ENCODE results near the gene PTX4.

PTX4 gene

DNA sequence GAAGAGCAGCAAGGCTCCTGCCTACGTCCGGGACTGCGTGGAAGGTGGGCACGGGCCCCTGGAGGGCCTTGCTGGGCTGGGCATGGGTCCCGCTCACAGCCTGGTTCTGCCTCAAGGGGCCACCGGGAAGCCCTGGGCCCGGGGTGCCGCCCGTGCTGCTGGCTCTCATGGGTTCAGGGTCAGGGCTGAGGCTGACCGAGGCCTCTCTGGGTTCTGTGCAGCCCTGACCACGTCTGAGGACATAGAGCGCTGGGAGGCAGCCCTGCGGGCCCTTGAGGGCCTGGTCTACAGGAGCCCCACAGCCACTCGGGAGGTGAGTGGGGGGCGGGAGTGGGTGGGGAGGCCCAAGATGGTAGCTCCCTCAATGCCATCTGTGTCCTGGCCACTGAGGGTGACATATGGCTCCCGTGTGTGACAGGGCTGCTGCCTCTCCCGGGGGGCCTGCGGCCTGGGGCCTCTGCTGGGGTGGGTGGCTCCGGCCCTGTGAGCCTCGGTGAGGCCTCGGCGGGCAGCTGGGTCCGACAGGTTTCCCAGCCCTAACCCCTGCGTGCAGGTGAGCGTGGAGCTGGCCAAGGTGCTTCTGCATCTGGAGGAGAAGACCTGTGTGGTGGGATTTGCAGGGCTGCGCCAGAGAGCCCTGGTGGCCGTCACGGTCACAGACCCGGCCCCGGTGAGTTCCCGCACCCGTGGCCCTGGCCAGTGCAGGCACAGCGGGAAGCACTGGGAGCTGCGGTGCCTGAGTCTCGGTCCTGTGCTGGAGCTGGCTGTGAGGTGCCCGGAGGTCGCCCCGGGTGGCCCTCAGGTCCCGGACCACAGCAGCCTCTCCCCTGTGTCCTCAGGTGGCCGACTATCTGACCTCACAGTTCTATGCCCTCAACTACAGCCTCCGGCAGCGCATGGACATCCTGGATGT is 13.6 kb upstream of the PTX4 start:
- DNase-seq (ENCODE audit: low read depth in 2 of 3, low spot score in 2 of 3), result no peak

DNA sequence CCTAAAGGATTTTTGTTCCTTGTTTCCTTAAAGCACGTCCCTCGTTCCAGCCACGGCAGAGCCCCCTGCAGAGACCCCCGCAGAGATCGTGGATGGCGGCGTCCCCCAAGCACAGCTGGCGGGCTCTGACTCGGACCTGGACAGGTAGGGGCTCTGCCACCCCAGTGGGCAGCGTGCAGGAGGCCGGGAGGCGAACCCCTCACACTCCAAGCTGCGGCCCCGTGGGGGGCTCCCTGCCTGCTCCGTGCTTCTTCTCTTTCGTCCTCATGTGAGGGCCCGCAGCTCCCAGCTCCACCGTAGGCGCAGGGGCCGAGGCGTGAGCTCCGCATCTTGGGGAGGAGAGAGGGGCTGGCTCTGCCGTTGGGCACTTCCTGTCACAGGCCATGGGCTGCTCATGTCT is 12.9 kb upstream of the PTX4 start:
- no peak for DNase-seq (ENCODE audit: low read depth in 2 of 3, low spot score in 2 of 3)

DNA sequence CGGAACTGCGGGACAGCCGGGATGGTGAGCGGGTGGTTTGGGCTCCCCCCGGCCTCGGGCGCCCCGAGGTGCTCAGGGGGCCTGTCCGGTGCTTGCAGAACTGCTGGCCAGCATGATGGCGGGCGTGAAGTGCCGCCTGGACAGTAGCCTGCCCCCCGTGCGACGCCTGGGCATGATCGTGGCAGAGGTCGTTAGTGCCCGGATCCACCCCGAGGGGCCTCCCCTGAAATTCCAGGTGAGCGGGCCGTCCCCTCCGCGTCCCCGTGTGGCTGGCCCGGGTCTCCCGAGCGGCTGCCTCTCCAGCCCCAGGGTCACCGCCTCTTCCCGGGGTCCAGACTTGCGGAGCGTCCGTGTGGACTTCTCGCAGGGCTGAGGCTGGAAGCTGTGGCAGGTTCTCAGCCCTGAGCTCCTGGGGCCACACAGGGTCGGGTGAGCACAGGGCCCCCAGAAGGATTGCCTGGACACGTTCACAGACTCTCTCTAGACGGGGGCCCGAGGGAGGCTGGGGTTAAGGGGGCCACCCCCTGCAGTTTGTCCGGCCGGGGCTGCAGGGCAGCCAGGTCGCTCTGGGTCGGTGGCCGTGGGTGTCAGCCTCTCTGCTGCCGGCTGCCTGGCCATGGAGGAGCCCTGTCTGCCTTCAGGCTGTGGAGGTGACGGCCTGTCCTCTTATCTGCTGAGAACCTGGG is 11.9 kb upstream of the PTX4 start:
- no peak for DNase-seq (ENCODE audit: low read depth in 2 of 3, low spot score in 2 of 3)

DNA sequence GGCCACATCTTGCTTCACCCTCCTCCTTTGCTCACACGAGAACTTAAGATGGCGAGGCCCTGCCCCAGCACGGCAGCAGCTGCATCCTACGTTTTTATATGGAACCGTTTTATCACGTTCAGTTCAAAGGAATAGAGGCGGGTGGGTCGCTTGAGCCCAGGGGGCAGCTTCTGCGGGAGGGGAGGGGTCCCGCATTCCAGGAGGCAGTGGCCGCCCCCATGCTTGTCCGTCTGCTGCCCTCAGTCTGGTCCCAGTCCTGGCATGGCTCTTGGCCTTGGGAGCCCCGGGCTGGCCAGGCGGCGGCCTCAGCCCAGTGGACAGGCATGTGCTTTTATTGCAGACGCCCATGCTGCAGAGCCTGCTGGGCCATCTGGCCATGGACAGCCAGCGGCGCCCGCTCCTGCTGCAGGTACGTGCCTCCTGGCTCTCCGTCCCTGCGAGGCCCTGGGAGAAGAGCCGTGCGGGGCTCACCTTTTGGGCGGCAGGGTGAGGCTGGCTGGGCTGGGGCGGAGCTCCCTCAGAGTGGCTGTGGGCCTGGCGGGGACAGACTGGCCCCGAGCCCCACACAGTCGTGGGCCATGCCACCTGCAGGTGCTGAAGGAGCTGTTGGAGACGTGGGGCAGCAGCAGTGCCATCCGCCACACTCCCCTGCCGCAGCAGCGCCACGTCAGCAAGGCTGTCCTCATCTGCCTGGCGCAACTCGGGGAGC is 11.2 kb upstream of the PTX4 start:
- no peak for DNase-seq (ENCODE audit: low read depth in 2 of 3, low spot score in 2 of 3)

DNA sequence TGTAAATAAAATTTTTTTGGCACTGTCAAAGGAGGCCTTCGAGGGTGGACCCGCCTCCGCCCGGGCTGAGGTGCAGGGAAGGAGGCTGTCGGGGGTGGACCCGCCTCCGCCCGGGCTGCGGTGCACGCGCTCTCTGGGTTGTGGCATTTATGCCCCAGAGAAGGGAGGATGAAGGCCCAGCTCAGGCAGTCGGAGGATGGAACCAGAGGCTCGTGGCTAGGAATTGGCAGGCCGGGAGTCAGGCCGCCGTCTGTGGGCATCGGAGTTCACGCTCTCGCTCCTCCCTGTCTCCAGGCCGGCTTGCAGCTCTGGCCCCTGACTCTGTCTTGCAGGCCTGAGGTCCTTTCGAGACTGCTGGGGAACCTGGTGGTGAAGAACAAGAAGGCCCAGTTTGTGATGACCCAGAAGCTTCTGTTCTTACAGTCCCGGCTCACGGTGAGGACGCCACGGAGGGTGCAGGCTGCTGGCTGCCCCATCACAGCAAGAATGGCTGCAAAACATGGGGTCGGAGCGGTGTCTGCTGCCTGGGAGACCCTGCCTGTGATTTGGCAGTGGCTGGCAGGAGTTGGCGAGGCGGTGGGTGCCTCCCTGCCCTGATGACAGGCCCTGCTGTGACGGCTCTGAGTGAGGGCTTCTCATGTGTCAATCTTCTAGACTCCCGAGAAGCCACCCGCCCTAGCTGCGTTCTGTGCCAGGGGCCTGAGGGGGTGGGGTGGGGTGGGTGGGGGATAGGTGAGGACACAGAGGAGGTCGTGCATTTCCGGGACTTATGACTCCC is 10.3 kb upstream of the PTX4 start:
- no peak for DNase-seq (ENCODE audit: low read depth in 2 of 3, low spot score in 2 of 3)

DNA sequence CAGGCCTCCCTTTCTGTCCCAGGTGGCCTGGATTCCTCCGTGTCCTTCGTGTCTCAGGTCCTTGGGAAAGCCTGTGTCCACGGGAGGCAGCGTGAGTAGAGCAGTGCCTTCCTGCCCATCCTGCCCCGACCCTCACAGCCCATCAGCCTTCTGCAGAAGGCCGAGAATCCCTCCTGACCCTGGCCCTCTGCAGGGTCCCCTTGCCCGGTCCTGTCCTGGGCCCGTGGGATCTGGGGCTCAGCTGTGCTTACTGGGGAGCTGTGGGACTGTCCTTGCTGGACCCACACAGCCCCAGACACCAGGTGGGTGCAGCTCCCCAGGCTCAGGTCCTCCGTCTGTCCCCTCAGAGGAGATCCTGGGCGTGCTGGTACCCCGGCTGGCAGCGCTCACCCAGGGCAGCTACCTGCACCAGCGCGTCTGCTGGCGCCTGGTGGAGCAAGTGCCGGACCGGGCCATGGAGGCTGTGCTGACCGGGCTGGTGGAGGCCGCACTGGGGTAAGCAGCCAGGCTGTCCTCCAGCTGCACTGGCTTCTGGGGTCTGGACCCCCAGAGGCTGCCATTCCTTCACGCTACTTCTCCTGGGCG is 8.4 kb upstream of the PTX4 start:
- DNase-seq (ENCODE audit: low read depth in 2 of 3, low spot score in 2 of 3), result no peak

DNA sequence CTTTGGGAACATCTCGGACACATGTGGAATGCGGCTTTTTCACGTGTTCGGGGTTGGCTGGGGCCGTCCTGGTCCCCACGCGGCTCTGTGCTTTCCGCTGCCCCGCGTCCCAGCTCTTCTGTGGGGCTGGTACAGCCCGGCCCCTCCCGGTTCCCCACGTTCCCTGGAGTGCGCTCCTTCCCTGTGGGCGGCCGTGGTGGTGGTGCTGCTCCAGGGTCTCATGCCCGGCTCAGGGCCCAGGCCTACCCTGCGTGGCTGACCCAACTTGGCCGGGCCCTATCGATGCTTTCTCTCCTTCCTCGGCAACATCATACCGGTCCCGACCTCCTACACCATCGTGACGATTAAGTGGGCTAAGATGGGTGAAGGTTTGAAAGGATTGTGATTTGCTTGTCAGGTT is 7.7 kb upstream of the PTX4 start:
- DNase-seq (ENCODE audit: low read depth in 2 of 3, low spot score in 2 of 3), result no peak

DNA sequence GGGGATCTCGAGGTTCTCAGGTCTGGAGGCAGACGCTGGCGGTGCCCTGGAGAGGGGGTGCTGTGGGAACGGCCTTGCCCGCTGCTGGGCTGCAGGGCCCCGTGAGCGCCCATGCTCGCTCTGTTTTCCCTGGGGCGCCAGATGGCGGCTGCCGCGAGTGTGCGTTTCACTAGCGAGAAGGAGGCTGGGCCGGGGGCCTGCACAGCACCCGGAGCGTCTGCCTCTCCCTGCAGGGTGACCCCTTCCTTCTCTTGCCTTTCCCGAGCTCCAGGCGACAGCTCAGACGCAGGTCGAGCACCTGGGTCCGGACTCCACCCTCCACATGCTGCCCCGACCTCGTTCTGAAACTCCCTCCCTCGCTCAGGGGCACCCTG is 7.1 kb upstream of the PTX4 start:
- DNase-seq (ENCODE audit: low read depth in 2 of 3, low spot score in 2 of 3), result no peak

DNA sequence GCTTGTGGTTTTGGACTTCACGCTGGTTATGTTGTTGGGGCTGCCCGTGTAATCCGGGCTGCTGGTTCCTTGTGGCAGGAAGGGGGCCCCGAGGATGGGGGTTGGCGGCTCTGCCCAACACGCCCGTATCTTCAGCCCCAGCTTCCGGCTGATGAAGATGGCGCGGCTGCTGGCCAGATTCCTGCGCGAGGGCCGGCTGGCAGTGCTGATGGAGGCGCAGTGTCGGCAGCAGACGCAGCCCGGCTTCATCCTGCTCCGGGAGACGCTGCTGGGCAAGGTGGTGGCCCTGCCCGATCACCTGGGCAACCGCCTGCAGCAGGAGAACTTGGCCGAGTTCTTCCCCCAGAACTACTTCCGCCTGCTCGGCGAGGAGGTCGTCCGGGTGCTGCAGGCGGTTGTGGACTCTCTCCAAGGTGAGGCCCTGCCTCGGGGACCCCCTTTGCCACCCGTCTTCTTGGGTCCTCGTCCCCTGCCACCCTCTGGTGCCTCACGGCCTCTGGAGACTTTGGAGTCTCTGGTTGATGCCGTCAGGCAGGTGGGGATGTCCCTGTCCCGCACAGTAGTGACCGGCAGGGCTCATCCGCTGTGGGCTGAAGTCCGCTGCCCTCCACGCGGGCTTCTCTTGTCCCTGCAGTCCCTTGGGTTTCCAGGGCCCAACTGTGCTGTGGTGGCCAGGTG is 6.6 kb upstream of the PTX4 start:
- DNase-seq (ENCODE audit: low read depth in 2 of 3, low spot score in 2 of 3), result no peak

DNA sequence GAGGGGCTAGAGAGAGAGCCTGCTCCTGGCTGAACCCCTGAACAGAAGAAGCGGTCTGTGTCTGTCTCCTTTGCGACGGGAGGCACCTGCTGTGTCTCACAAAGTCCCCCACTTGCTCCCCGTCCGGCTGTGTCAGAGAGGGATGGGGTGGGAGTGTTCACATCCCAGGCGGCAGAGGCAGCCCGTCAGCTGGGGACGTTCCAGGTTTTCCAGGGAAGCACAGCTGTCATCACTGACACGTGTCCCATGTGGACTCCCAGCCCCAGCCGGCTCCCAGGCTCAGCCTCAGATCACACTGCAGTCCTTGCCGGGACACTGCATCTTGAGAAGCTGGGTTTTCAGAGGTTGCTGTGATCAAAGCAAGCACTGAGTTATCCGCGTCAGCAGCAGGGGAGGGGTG is 6.0 kb upstream of the PTX4 start:
- no peak for DNase-seq (ENCODE audit: low read depth in 2 of 3, low spot score in 2 of 3)

DNA sequence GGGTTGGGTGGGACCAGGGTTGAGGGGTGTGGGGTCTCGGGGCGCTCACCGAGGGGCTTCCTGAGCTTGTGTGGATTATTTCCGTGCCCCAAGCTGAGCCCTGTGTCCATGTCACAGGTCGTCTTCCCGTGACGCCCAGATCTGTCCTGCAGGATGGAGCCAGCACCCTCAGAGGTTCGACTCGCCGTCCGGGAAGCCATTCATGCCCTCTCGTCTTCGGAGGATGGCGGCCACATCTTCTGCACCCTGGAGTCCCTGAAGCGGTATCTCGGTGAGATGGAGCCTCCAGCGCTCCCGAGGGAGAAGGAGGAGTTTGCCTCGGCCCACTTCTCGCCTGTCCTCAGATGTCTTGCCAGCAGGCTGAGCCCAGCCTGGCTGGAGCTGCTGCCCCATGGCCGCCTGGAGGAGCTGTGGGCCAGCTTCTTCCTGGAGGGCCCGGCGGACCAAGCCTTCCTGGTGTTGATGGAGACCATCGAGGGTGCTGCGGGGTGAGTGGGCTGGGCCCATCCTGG is 5.4 kb upstream of the PTX4 start:
- DNase-seq (ENCODE audit: low read depth in 2 of 3, low spot score in 2 of 3), result no peak

DNA sequence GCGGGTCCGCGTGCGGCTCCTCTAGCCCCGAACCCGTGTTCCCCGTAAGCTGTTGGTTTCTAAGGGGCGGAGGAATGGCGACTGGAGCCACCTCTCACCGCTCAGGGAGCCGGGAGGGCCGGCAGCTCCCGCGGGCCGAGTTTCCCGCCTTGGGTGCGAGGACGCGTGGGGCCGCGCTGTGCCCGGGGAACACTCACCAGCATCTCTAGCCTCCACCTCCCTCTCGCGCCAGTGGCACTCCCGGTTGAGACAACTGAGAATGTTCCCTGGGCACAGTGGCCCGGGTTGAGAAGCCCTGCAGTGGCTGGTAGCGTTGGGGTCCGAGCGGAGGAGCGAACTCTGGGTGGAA is 5.0 kb upstream of the PTX4 start:
- no peak for DNase-seq (ENCODE audit: low read depth in 2 of 3, low spot score in 2 of 3)

DNA sequence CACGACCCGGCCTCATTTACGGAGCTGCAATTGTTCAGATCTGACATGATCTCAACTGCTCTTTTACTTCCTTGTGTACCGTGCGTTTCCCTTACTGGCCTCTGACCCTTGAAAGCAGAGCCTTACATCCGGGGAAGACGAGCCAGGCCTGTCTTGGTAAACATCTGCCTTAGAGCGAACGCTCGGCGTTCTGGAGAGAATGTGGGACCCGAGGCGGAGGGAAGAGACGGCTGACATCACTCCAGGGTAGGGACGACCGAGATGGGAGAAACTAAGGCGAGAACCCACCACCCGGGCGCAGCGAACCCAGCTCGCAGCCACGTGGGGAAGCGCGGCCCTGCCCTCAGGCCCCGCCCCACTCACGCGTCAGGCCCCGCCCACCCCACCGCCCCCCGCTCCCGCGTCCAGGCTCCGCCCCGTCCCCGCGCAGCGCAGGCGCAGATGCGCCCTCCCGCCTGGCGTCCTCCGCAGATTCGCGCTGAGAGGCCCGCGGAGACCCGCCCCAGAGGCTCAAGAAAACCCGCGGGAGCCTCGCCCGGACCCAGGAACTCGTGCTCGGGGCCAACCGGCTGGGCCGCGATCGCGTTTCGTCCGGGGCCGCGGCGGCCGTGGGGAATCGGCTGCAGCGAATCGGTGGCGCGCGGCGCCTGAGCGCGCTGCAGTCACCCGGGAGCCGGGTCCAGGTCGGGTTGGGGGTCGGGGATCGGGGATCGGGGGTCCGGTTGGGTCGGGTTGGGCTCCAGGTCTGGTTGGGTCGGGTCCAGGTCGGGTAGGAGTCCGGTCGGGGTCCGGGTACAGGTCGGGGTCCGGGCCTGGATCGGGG is 4.4 kb upstream of the PTX4 start, which contains the start of gene TELO2:
Gene TELO2, plus strand, starts transcription at position 438 of the 823 bp plus-strand sequence. CDS start 922 bp downstream, outside the sequence.
- DNase-seq (ENCODE audit: low read depth in 2 of 3, low spot score in 2 of 3), result peak; percentile 76 to 84 (median 77)

DNA sequence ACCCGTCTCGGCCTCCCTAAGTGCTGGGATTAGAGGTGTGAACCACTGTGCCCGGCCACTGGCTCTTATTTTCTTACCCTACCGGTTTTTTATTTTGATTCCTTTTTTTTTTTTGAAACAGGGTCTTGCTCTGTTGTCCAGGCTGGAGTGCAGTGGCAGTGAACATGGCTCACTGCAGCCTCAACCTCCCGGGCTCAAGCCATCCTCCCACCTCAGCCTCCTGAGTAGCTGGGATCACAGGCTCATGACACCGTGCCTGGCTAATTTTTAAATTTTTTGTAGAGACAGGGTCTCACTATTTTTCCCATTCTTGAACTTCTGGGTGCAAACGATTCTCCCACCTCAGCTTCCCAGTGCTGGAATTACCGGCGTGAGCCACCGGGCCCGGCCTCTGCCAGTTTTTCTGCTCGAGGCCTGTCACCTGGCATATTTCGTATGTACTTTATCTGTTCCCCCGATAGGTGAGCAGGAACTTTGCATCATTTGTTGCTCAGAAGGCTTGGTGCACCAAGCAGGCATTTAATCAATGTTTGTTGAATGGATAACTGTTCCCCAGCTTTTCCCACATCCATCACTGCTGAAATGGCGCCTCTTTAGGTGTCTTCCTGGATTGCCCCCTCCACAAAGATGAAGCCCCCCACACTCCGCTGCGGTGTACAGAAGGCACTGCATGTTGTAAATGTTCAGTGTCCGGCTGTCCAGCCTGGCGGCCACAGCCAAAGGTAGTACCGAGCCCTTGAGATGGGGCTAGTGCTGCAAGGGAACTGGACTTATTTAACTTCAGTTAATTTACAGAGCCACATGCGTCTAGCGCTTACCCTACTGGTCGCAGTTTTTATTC is 3.6 kb upstream of the PTX4 start:
- no peak for DNase-seq (ENCODE audit: low read depth in 2 of 3, low spot score in 2 of 3)

DNA sequence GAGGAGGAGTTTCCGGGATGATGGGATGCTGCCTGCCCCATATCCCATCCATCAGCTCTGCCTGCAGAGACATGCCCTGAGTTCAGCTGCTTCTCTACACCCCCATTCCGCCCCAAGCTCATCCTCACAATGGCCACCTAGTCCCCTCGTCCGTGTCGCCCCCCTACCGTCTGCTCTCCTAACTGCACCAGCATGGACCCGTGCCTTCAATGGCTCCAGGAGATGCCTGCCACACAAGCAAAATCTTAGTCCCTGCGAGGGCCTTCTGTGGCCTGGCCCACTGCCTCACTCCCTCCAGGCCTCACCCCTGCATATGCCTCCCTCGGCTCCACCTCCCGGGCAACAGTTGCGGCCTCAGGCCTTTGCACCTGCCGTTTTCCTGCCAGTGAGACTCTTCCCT is 2.6 kb upstream of the PTX4 start:
- no peak for DNase-seq (ENCODE audit: low read depth in 2 of 3, low spot score in 2 of 3)

DNA sequence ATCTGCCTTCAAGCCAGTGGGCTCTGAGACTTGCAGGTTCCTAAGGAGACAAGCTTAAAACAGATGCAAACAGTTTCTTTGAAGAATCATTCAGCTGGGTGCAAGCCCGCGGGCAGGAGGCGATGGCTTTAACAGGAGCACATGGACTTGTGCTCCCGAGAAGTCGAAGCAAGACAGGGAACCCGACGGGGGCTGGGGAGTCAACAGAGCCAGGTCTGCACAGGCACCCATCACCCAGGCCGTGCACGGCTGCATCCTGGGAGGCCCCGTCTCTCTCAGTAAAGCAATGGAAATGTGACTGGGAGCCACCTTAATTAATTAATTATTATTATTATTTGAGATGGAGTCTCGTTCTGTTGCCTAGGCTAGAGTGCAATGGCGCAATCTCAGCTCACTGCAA is 333 bp upstream of the PTX4 start:
- no peak for DNase-seq (ENCODE audit: low read depth in 2 of 3, low spot score in 2 of 3)

DNA sequence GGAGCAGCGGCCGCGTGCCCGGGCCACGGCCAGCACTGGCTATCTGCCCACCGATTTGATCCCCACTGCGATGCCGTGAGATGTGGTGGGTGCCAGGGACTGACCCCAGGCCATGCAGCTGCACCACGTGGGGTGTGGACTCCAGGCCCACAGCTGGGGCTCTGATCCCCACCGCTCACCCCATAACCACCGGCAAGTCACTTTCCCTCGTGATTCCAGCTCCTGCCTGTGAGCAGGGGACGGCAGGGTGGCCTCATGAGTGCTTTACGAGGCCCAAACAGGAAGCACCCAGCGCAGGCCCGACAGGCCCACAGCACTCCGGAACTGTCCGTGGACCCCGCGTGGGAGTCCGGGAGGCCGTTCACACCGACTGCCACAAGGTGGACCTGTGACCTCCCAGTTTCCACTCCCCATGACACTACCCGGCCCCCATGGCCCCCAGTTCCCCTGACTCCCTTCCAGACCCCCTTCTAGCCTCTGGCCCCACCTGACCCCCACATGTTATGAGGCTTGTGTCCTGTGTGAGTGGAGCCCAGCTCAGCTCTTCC is 616 bp downstream of the PTX4 start:
- DNase-seq (ENCODE audit: low read depth in 2 of 3, low spot score in 2 of 3), result no peak
